Hypothalamus (tissue), 51 donors: ENCODE measurements around the gene VAV3.

Experiments
- DNase-seq, 51 donors: peaks; one replicate each; lab custom pipeline; 2025; lab: John Stamatoyannopoulos, UW

Gene VAV3

GRCh38 chr1:107803579-107803978, 161.4 kb downstream of the VAV3 start:
- no peak for DNase-seq

DNA sequence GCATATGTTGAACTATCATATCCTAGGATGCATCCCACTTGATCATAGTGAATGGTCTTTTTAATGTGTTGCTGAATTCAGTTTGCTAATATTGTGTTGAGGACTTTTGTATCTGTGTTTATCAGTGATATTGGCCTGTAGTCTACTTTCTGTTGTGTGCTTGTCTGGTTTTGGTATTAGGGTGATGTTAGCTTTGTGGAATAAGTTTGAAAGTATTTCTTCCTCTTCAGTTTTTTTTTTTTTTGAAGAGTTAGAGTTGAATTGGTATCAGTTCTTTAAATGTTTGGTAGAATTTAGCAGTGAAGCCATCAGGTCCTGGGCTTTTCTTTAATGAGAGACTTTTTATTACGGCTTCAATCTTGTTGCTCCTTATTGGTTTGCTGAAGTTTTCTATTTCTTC, 162.3 kb downstream of the VAV3 start:
- no peak for DNase-seq

DNA sequence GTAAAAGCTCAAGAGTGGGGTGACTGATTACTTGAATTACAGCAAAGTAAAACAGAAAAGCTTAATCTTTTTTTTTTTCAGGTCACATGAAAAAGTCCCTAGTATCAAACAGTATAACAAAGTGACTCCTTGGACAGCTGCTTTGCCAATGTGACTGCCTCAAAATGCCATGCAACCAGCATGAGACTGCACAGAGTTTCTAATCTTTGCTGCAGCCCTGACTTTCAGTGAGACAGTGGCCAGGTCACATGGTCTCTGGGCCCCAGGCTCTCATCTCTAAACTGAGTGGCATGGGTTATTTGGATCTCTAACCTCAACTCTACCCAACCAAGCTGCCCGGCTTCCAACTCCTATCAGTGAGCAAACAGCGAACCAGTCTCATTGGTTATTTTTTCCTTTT, 169.0 kb downstream of the VAV3 start:
- DNase-seq, result no peak

DNA sequence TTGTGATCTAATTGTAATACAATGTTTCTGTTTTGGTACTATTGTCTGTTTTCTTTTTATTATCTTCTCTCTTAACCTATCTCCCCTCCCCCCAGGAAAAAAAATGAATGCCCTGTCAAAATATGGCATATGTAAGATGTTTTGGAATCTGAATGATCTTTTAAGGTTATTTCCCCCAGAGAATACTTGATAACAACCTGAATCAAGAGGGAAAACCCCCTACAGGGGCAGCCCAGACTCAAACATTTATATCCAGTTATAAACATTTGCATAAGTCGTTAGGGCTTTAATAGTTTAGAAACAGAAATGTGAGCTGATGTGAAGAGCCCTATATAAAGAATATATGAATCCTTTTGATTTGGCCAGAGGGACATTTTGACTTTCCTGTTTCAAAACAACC, 169.5 kb downstream of the VAV3 start:
- no peak for DNase-seq

DNA sequence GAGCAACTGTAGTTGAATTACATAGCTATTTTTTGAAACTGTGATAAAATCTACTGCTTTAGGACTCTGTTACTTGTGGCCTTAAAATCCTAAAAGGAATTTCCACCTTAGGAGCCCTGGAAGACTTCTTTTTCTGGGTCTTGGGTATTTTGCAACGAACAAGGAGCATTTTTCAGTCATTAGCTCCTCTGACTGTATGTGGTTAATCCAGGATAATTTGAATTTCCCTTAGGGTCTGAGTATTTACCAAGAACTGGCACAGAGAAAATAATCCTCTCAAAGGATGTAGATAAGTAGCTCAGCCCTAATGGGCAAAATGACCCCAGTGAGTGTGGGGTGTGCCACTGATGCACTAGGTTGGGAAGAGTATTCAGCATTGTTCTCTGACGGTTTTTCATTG, 170.4 kb downstream of the VAV3 start:
- no peak for DNase-seq

DNA sequence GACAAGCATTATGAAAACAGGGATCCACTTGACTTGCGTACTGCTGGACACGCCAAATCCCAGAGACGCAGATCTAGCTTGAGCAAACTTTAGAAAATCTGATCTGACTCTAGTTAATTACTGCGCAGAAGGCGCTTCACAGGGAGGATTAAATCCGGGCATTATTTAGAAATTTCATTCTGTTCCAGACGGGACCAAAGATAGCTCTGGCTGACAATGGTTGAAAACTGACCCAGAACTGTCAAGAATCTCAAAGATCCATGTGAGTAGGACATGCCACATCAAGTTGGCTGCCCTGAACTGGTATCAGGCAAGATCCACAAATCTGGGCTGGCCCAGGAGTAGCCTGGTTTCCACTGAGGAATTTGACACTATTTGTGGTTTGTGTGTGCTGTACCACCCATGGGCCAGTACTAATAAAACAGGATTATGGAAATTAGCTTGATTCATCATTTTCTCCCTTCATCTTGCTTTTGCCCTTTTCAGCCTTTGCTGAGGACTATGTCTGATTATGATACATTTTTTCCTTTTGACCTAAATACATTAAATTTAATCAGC, 171.0 kb downstream of the VAV3 start:
- DNase-seq, result no peak

DNA sequence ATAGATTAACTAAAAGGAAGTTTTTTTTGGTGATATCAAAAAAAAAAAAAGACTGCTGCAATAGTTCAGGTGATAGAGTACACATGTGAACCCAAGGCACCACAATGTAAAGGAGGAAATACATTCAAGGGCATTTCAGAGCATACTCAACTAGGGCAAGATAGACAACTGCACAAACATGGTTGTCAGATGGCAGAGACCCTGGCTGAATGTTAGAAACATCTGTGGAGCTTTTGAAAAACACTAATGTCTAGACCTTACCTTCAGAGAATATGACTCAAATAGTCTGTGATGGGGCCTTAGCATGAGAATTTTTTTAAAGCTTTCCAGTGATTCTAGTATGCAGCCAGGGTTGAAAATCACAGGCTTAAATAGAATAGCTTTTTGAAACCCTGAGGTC, 173.6 kb downstream of the VAV3 start:
- no peak for DNase-seq

- no peak for DNase-seq
These were observed 175.0 kb downstream of the VAV3 start for GRCh38 chr1:107789817-107790524.

DNA sequence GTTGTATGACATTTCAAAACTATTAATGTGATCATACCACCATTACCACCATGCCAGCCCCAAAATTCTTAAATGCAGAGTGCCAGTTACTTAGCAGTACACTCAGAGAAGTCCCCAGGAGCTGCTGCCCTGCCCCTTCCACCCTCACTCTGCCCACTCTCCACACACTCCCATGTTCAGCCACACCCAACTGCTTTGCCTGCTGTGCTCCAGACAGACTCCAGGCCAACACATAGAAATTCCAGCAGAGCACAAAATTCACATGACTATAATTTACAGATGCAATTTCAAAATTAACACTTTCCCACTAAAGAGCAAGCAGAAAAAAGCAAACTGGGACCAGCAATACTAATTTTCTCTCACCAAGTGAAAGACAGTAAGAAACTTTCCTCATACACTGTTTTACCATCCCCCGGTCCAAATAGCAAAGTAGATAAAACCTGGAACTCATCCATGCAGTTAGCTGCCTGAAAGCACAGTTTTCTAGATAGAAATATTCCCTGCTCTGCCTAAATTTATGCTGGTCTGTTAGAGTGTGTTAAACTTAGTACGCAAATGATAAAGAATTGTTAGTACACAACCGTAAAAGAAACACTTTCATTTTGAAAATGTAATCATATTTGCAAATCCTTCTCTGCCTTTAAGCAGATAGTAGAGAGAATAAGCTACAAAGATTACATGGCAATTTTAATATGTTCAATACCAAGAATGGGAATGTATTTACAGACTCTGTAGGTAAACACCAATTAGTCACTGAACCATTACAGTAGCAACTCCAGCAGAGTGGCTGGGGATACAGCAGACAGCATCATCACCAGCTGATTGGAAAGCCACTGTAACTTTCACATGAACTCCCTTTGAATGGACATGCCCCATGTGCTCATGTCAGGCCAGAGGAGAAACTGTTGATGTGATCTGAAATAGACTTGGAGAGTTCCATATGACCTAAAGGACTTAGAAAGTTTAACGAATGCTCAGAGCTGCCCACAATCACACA, 176.5 kb downstream of the VAV3 start:
- DNase-seq, result no peak

- DNase-seq, result peak in 1 of 51 donors; percentile 1
These were observed 177.7 kb downstream of the VAV3 start for GRCh38 chr1:107787299-107787698.

DNA sequence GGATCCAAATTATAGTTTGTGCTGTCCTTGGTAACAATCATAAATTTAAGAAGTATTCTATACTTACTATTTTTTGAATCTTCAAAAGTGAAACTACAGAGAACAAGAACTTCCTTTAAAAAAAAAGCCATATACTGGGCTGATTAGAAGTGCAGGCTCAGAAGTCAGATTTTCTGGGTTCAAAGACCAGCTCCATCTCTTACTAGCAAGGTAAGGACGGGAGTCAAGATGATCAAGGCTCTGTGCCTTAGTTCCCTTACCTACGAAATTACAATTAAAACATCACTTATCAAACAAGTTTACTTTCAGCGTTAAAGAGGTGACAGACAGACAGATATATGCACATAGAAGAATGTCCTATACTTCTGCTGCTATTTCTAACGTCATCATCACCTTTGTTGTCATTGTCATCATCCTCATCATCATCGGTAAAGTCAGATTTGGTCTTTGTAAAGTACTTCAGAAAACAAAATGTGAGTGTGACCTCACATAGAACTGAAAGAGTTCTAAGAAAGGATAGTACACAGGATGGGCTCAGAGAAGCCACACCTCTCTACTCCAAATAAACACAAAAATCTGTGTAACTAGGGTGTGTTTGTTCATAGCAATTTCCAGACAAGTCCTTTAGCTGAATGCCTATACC, 178.7 kb downstream of the VAV3 start:
- DNase-seq, result no peak

- no peak for DNase-seq
These were observed 179.3 kb downstream of the VAV3 start for GRCh38 chr1:107785496-107786202.

GRCh38 chr1:107782217-107782845, 182.6 kb downstream of the VAV3 start:
- peak in 7 of 51 donors; percentile 3 to 65 (median 24) for DNase-seq

DNA sequence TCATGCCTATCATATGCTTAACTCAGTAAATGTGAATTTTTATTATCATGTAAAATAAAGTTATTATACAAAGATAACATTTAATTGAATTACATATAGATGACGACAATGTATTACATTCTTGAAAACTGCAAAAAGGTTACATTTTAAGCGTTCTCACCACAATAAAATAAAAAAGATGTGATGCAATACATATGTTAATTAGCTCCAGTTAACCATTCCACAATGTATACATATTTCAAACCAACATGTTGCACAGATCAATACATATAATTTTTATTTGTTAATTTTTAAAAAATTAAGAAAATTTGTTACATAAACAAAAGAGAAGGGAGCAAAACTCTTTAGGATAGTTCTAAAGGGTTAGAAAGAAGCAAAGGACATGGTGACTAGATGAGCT, 183.7 kb downstream of the VAV3 start:
- no peak for DNase-seq

DNA sequence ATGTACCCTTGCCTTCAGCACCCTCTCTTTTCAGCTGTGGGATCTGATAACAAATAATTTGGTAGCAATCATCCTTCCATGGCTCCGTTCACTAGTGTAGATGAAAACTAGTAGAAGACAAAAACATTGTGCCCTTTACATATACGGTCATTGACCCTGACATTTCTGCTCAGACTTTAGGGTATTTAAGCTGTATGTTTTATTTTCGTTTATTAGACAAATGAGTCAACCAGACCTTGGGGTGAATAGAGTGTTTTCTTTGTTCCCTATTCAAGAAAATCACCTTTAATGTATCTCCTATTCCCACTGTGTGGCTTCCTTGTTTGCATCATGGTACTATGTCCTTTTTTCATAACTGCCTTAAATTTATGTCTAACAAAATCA, 187.3 kb downstream of the VAV3 start:
- DNase-seq, result no peak

GRCh38 chr1:107776900-107777663, 187.9 kb downstream of the VAV3 start:
- no peak for DNase-seq

- no peak for DNase-seq
These were observed 193.6 kb downstream of the VAV3 start for GRCh38 chr1:107771377-107771776.

GRCh38 chr1:107767156-107767582, 197.8 kb downstream of the VAV3 start:
- no peak for DNase-seq

- no peak for DNase-seq
These were observed 198.4 kb downstream of the VAV3 start for GRCh38 chr1:107766533-107766932.
